DND-41 (cell line): ENCODE measurements around the gene PLEK.

ENCODE experiments used
- ATAC-seq: fragments of 200-7000 bp; cut with Tn5 transposase; 3 replicates; pipeline ENCODE4 v1.9.1; 2021; ENCODE audit warnings: low read depth; ENCODE audit not compliant: insufficient read depth
- DNase-seq: peaks from one replicate; pipeline ENCODE4 v3.0.0-alpha.2; 2020
- H2AFZ ChIP-seq: 2 replicates; pipeline ENCODE4 v1.6.0; 2012; ENCODE audit warnings: low read depth, low read length
- H3K27ac ChIP-seq: 2 replicates; pipeline ENCODE4 v1.5.1; 2012; ENCODE audit warnings: low read length, inconsistent platforms
- H3K27me3 ChIP-seq: fragments of 200-600 bp; sonication (generic); 2 replicates; pipeline ENCODE4 v1.6.0; 2012; ENCODE audit warnings: low read length, mild to moderate bottlenecking, inconsistent platforms; ENCODE audit not compliant: insufficient read depth, poor library complexity
- H3K36me3 ChIP-seq: 2 replicates; pipeline ENCODE4 v1.5.1; 2012; ENCODE audit warnings: low read length, inconsistent platforms; ENCODE audit not compliant: insufficient read depth
- H3K4me1 ChIP-seq: 2 replicates; pipeline ENCODE4 v1.5.1; 2012; ENCODE audit warnings: mild to moderate bottlenecking, low read length; ENCODE audit not compliant: insufficient read depth
- H3K4me2 ChIP-seq: 2 replicates; pipeline ENCODE4 v1.6.0; 2012; ENCODE audit warnings: mild to moderate bottlenecking, moderate library complexity, low read length, inconsistent platforms; ENCODE audit not compliant: insufficient read depth
- H3K4me3 ChIP-seq, 2 experiments: fragments of 200-600 bp in 1 of 2; shearing (Covaris generic) in 1 of 2; 2 replicates each; pipeline ENCODE4 v1.5.1; 2012 to 2016; ENCODE audit warnings: inconsistent platforms in 2 of 2, low read length in 2 of 2, mild to moderate bottlenecking in 2 of 2, low read depth in 1 of 2, moderate library complexity in 1 of 2
- H3K79me2 ChIP-seq: 2 replicates; pipeline ENCODE4 v1.6.0; 2012; ENCODE audit warnings: low read length, inconsistent platforms; ENCODE audit not compliant: insufficient read depth
- H3K9ac ChIP-seq: 2 replicates; pipeline ENCODE4 v1.6.0; 2012; ENCODE audit warnings: low read depth, mild to moderate bottlenecking, inconsistent platforms, low read length, moderate library complexity
- H3K9me3 ChIP-seq: 2 replicates; pipeline ENCODE4 v1.5.1; 2012; ENCODE audit warnings: low read length, moderate library complexity, mild to moderate bottlenecking, inconsistent platforms; ENCODE audit not compliant: insufficient read depth, severe bottlenecking
- H4K20me1 ChIP-seq: 2 replicates; pipeline ENCODE4 v1.6.0; 2012; ENCODE audit warnings: low read length; ENCODE audit not compliant: insufficient read depth
- CTCF ChIP-seq: IDR thresholded peaks from 2 replicates; pipeline ENCODE4 v1.5.1; 2012; ENCODE audit warnings: borderline replicate concordance, low read length, moderate library complexity, mild to moderate bottlenecking; ENCODE audit not compliant: poor library complexity, severe bottlenecking; ENCODE audit errors: extremely low read depth
- EZH2 ChIP-seq: IDR thresholded peaks from 3 replicates; pipeline ENCODE4 v1.6.1; 2012; ENCODE audit warnings: borderline replicate concordance, low read depth, mild to moderate bottlenecking, moderate library complexity, low read length, inconsistent platforms; ENCODE audit not compliant: severe bottlenecking

PLEK gene

GRCh38 chr2:68436270-68436669, 71.2 kb downstream of the PLEK start:
- no peak for TF ChIP-seq CTCF
- TF ChIP-seq EZH2, result no peak
- Histone ChIP-seq H3K4me2 (no peak overlapping the region), H3K36me3 (no peaks in the 10 kb centered on the region), H3K9me3 (no peaks in the 10 kb centered on the region), H4K20me1 (no peaks in the 10 kb centered on the region), H3K4me1 (no peaks in the 10 kb centered on the region), H3K79me2 (no peaks in the 10 kb centered on the region), H2AFZ (no peak overlapping the region), H3K27ac (no peak overlapping the region), H3K9ac (no peak overlapping the region), H3K27me3 (no peaks in the 10 kb centered on the region), H3K4me3 (no peak overlapping the region)
- DNase-seq, result no peak
- ATAC-seq, result no peak

GRCh38 chr2:68438455-68439303, 73.6 kb downstream of the PLEK start:
- DNase-seq (no peak), ATAC-seq (no peak)
- Histone ChIP-seq H3K79me2 (no peaks in the 10 kb centered on the region), H2AFZ (no peak overlapping the region), H3K4me3 (no peak overlapping the region), H4K20me1 (no peaks in the 10 kb centered on the region), H3K27ac (no peak overlapping the region), H3K4me1 (no peaks in the 10 kb centered on the region), H3K4me2 (no peak overlapping the region), H3K9ac (no peak overlapping the region), H3K36me3 (no peaks in the 10 kb centered on the region), H3K27me3 (no peaks in the 10 kb centered on the region), H3K9me3 (no peaks in the 10 kb centered on the region)
- TF ChIP-seq CTCF (no peak), EZH2 (no peak)

- Histone ChIP-seq H2AFZ (peak overlapping the region; percentile 4; the same call in 1 of the 2 replicates), H4K20me1 (no peaks in the 10 kb centered on the region), H3K4me1 (no peaks in the 10 kb centered on the region), H3K9ac (no peak overlapping the region), H3K27me3 (no peaks in the 10 kb centered on the region), H3K9me3 (no peaks in the 10 kb centered on the region), H3K4me3 (no peak overlapping the region), H3K27ac (no peak overlapping the region), H3K36me3 (no peaks in the 10 kb centered on the region), H3K4me2 (no peak overlapping the region), H3K79me2 (no peaks in the 10 kb centered on the region)
- peak; percentile 98 for ATAC-seq
- peak; percentile 82 for DNase-seq
- TF ChIP-seq EZH2, result no peak
- peak; percentile 95 for TF ChIP-seq CTCF
Observed at GRCh38 chr2:68441179-68441993, 76.3 kb downstream of the PLEK start.
